Endothelial cell of umbilical vein (primary cell): ENCODE results near the gene PRKCQ. TPM values are rescaled to one million over a fixed set of nuclear protein-coding genes. Genes with fewer than 3 reads are reported as not detected.

Experiments
- BruUV-seq: library from RNA; stranded (reverse); fragments of 400-500 nt; replicated peaks from 2 replicates; lab custom pipeline; 2021; lab: Mats Ljungman, UMichigan
- CTCF ChIA-PET: fragments of 300-600, 350-600 bp; sonication (Branson Sonifier 250); formaldehyde crosslinking; loops from one replicate; lab custom pipeline; 2021; ENCODE audit warnings: antibody characterized with exemption, inconsistent platforms; lab: Charles Lee
- POLR2A ChIA-PET: fragments of 300-600, 350-600 bp; sonication (Branson Sonifier 250); formaldehyde crosslinking; loops from one replicate; lab custom pipeline; 2021; ENCODE audit warnings: antibody characterized with exemption, inconsistent platforms; lab: Charles Lee
- DNase-seq: peaks from one replicate; pipeline ENCODE4 v3.0.0-alpha.2; 2011; ENCODE audit warnings: low read depth, low spot score
- FAIRE-seq: peaks from 2 replicates; lab custom pipeline; 2011; peaks lifted over from hg19 to GRCh38; lab: Jason Lieb, UNC
- H2AFZ ChIP-seq: 2 replicates; pipeline ENCODE4 v1.6.0; 2012; ENCODE audit warnings: low read depth, low read length, control low read depth, inconsistent platforms
- H3K27ac ChIP-seq: 2 replicates; pipeline ENCODE4 v1.5.1; 2011; ENCODE audit warnings: low read depth, mild to moderate bottlenecking, control low read depth, low read length, moderate library complexity; ENCODE audit not compliant: insufficient read depth
- H3K27me3 ChIP-seq, 2 experiments: 2 replicates each; pipeline versions ENCODE4 v1.6.0 to v1.6.1; 2011; ENCODE audit warnings: low read length in 2 of 2, mixed read lengths in 1 of 2; ENCODE audit not compliant: control insufficient read depth in 2 of 2, insufficient read depth in 2 of 2
- H3K36me3 ChIP-seq, 2 experiments: 2 replicates in 1 of 2; 3 replicates in 1 of 2; pipeline ENCODE4 v1.5.1; 2011; ENCODE audit warnings: low read length in 2 of 2, mild to moderate bottlenecking in 1 of 2, moderate library complexity in 1 of 2; ENCODE audit not compliant: control insufficient read depth in 2 of 2, insufficient read depth in 2 of 2; ENCODE audit errors: extremely low read depth in 1 of 2
- H3K4me1 ChIP-seq: 3 replicates; pipeline ENCODE4 v1.5.1; 2011; ENCODE audit warnings: mild to moderate bottlenecking, low read length; ENCODE audit not compliant: control insufficient read depth, insufficient read depth; ENCODE audit errors: extremely low read depth
- H3K4me2 ChIP-seq: 2 replicates; pipeline ENCODE4 v1.6.1; 2011; ENCODE audit warnings: low read length, control low read depth, mixed read lengths; ENCODE audit not compliant: insufficient read depth
- H3K4me3 ChIP-seq, 3 experiments: fragments of 200-600 bp in 1 of 3; sonication (generic), shearing (Covaris generic) in 1 of 3; replicated peaks in 1 of 3; 2 replicates each; pipeline ENCODE4 v1.5.1; 2011 to 2016; ENCODE audit warnings: control low read depth in 3 of 3, low read length in 3 of 3, mild to moderate bottlenecking in 2 of 3, inconsistent platforms in 1 of 3, low read depth in 1 of 3, moderate library complexity in 1 of 3; ENCODE audit not compliant: insufficient read depth in 1 of 3
- H3K79me2 ChIP-seq: 2 replicates; pipeline ENCODE4 v1.6.0; 2012; ENCODE audit warnings: low read length, inconsistent platforms; ENCODE audit not compliant: control insufficient read depth, insufficient read depth
- H3K9ac ChIP-seq: replicated peaks from 2 replicates; pipeline ENCODE3; 2011; ENCODE audit warnings: low read length, control low read depth; ENCODE audit not compliant: insufficient read depth; ENCODE audit errors: extremely low read depth
- H3K9me1 ChIP-seq: replicated peaks from 3 replicates; pipeline ENCODE4 v1.6.0; 2011; ENCODE audit warnings: mild to moderate bottlenecking, low read length; ENCODE audit not compliant: control insufficient read depth, insufficient read depth; ENCODE audit errors: extremely low read depth
- H3K9me3 ChIP-seq: replicated peaks from 2 replicates; pipeline ENCODE4 v1.5.1; 2012; ENCODE audit warnings: low read length, inconsistent platforms; ENCODE audit not compliant: control insufficient read depth, insufficient read depth
- H4K20me1 ChIP-seq: replicated peaks from 2 replicates; pipeline ENCODE3; 2011; ENCODE audit warnings: mild to moderate bottlenecking, low read length; ENCODE audit not compliant: control insufficient read depth, insufficient read depth; ENCODE audit errors: extremely low read depth
- EZH2 ChIP-seq: IDR thresholded peaks from 2 replicates; pipeline ENCODE4 v1.6.1; 2012; ENCODE audit warnings: borderline replicate concordance, low read depth, mild to moderate bottlenecking, moderate library complexity, low read length, inconsistent platforms; ENCODE audit not compliant: severe bottlenecking
- FOS ChIP-seq: IDR thresholded peaks from 2 replicates; pipeline ENCODE4 v1.6.1; 2011; ENCODE audit warnings: mild to moderate bottlenecking, low read length, moderate library complexity, borderline replicate concordance; ENCODE audit not compliant: insufficient read depth
- JUN ChIP-seq: IDR thresholded peaks from 2 replicates; pipeline ENCODE4 v1.6.1; 2011; ENCODE audit warnings: borderline replicate concordance, low read depth; ENCODE audit not compliant: insufficient read length, insufficient read depth
- POLR2A ChIP-seq: IDR thresholded peaks from 2 replicates; pipeline ENCODE4 v1.6.1; 2012; ENCODE audit warnings: low read depth, mild to moderate bottlenecking, control low read depth, low read length
- dilution Hi-C: fragments of 300-500 bp; cut with MboI; formaldehyde crosslinking; loops from one replicate; pipeline ENCODE4 v1.15.0; 2019; ENCODE audit warnings: low sequenced_read_pairs; ENCODE audit not compliant: extremely low pct_ligation_motif_present
- intact Hi-C: fragments of 100-400 bp; cut with micrococcal nuclease; formaldehyde crosslinking; loops from one replicate; pipeline ENCODE4 v1.10.0; 2022
- polyA plus RNA-seq, 4 experiments: library from polyadenylated mRNA; depleted of rRNA in 3 of 4; stranded (reverse) in 3 of 4; unstranded in 1 of 4; fragments of >200 nt; gene quantifications; 2 replicates each; pipeline versions ENCODE4 v1.2.1 to v1.2.3, GENCODE V29; 2011 to 2012; ENCODE audit warnings: missing spikeins in 1 of 4
- total RNA-seq: library from RNA; stranded (reverse); gene quantifications from 2 replicates; pipeline ENCODE4 v1.2.3, GENCODE V29; 2021
- TF ChIP-seq, protein P1 (sequence below), 2 donors: IDR thresholded peaks; 1 replicate in 1 of 2; 2 replicates in 1 of 2; pipeline ENCODE4 v1.5.1; 2011; ENCODE audit warnings: low read length in 2 of 2, mild to moderate bottlenecking in 2 of 2, moderate library complexity in 2 of 2, control low read depth in 1 of 2, inconsistent platforms in 1 of 2, low read depth in 1 of 2; ENCODE audit not compliant: insufficient read depth in 1 of 2; ENCODE audit errors: extremely low read depth in 1 of 2
- TF ChIP-seq, protein P2 (sequence below): IDR thresholded peaks from 2 replicates; pipeline ENCODE4 v1.6.1; 2011; ENCODE audit not compliant: insufficient read depth, insufficient read length

Gene PRKCQ
- total and polyA plus RNA-seq, 2 donors (not counting 3 experiments of a cell fraction or from before 2014, with no cell fraction given), result 0.32 to 0.55 TPM

GRCh38 chr10:6406220-6407033 is 173.6 kb downstream of the PRKCQ start:
- H3K79me2 ChIP-seq, result no peaks in the 10 kb centered on the region
- no peaks in the 10 kb centered on the region for H3K36me3 ChIP-seq
- BruUV-seq, result no TSS peak
- no peaks in the 10 kb centered on the region for H3K9me3 ChIP-seq
- no peak overlapping the region for H2AFZ ChIP-seq
- CTCF ChIA-PET, result interaction anchor here (0.6 to 2.9 kb wide), 19 partner anchors 8 to 435 kb away, joined by 3 to 22 read pairs (median 3); partner anchors contain the start of gene PFKFB3
- H3K4me1 ChIP-seq, result peaks cover 7% of the 10 kb centered on the region
- POLR2A ChIA-PET, result interaction anchor here (0.6 kb wide), 1 partner anchor 381 kb away, joined by 3 read pairs; no protein-coding TSS in a partner anchor
- no peaks in the 10 kb centered on the region for H4K20me1 ChIP-seq
- peaks cover 2 to 10% of the 10 kb centered on the region in 2 experiments for H3K27me3 ChIP-seq
- FAIRE-seq (no peak), DNase-seq (peak; percentile 15)
- dilution Hi-C loops, result no loop called here
- H3K27ac ChIP-seq, result no peak overlapping the region
- intact Hi-C loops, result no loop called here
- TF ChIP-seq FOS, result no peak
- TF ChIP-seq, protein P1, sequence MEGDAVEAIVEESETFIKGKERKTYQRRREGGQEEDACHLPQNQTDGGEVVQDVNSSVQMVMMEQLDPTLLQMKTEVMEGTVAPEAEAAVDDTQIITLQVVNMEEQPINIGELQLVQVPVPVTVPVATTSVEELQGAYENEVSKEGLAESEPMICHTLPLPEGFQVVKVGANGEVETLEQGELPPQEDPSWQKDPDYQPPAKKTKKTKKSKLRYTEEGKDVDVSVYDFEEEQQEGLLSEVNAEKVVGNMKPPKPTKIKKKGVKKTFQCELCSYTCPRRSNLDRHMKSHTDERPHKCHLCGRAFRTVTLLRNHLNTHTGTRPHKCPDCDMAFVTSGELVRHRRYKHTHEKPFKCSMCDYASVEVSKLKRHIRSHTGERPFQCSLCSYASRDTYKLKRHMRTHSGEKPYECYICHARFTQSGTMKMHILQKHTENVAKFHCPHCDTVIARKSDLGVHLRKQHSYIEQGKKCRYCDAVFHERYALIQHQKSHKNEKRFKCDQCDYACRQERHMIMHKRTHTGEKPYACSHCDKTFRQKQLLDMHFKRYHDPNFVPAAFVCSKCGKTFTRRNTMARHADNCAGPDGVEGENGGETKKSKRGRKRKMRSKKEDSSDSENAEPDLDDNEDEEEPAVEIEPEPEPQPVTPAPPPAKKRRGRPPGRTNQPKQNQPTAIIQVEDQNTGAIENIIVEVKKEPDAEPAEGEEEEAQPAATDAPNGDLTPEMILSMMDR (IDR thresholded peaks at IDR 0.05; ENCODE audit: extremely low read depth in 1 of 2, insufficient read depth in 1 of 2, low read depth in 1 of 2, low read length in 2 of 2), result peak; percentile 20 to 24
- no peak for TF ChIP-seq JUN
- no peak overlapping the region for H3K9ac ChIP-seq
- H3K4me3 ChIP-seq, result no peak overlapping the region
- H3K9me1 ChIP-seq, result no peaks in the 10 kb centered on the region
- H3K4me2 ChIP-seq, result no peak overlapping the region

DNA sequence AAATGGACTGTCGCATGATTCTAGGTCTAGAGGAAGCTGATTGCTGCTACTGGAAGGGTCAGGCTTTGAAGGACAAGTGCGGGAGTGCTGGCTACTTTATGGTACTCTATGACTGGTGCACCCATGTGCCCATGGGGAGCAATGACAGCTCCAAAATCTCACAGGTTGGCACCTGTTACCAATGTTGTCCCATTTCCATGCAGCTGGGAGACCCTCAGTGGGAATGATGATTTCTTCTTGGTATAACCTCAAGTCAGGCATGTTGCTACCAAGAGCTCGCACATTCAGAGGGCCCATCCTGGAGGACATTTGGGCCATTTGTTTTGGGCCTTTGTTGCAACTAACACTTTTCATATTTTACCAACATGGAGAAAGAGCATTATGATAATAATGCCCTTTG is 174.4 kb downstream of the PRKCQ start:
- no peak for DNase-seq
- dilution Hi-C loops, result no loop called here
- POLR2A ChIA-PET, result no interaction called here
- peaks cover 10% of the 10 kb centered on the region for H3K4me1 ChIP-seq
- no peaks in the 10 kb centered on the region for H3K36me3 ChIP-seq
- BruUV-seq, result no TSS peak
- no peak for FAIRE-seq
- H3K9me1 ChIP-seq, result no peaks in the 10 kb centered on the region
- intact Hi-C loops, result no loop called here
- H3K9me3 ChIP-seq, result no peaks in the 10 kb centered on the region
- no peak overlapping the region for H2AFZ ChIP-seq
- peaks cover 2 to 9% of the 10 kb centered on the region in 2 experiments for H3K27me3 ChIP-seq
- H3K79me2 ChIP-seq, result no peaks in the 10 kb centered on the region
- no peak overlapping the region for H3K9ac ChIP-seq
- H3K4me3 ChIP-seq, result no peak overlapping the region
- no peak overlapping the region for H3K27ac ChIP-seq
- no peaks in the 10 kb centered on the region for H4K20me1 ChIP-seq
- CTCF ChIA-PET, result interaction anchor here (0.6 to 2.9 kb wide), 17 partner anchors 8 to 434 kb away, joined by 3 to 22 read pairs (median 4); partner anchors contain the start of gene PFKFB3
- H3K4me2 ChIP-seq, result no peak overlapping the region
- TF ChIP-seq, protein P1 (IDR thresholded peaks at IDR 0.05; ENCODE audit: extremely low read depth in 1 of 2, insufficient read depth in 1 of 2, low read depth in 1 of 2, low read length in 2 of 2), result no peak
- TF ChIP-seq POLR2A (no peak), EZH2 (no peak)
- TF ChIP-seq, protein P2, sequence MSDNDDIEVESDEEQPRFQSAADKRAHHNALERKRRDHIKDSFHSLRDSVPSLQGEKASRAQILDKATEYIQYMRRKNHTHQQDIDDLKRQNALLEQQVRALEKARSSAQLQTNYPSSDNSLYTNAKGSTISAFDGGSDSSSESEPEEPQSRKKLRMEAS, result no peak
